ENCODE data around the gene TMEM63A.

The TMEM63A gene

GRCh38 chr1:225843426-225843795 is 38.8 kb downstream of the TMEM63A start:
- no peaks in the 10 kb centered on the region for H3K9me2 ChIP-seq (replicated peaks; ENCODE audit: insufficient read depth, low read length)
- H3K4me1 ChIP-seq (ENCODE audit: low read length) = peaks cover 18% of the 10 kb centered on the region
- no peak overlapping the region for H3K27ac ChIP-seq (ENCODE audit: low read length)
- H2AFZ ChIP-seq (ENCODE audit: low read length) = no peak overlapping the region
- 0 out of 2 replicates have a peak, but pooled peaks cover 3% of the 10 kb centered on the region for H3K79me2 ChIP-seq (ENCODE audit: low read length)
- no peak overlapping the region for H3K4me2 ChIP-seq (ENCODE audit: low read depth, low read length)
- H3F3A ChIP-seq (ENCODE audit: insufficient read depth, low read length) = peaks cover 20% of the 10 kb centered on the region
- DNase-seq = no peak
- no peaks in the 10 kb centered on the region for H3K27me3 ChIP-seq (replicated peaks; ENCODE audit: insufficient read depth, low read length)
- H3K9ac ChIP-seq (ENCODE audit: low read length) = no peak overlapping the region
- peaks cover 9% of the 10 kb centered on the region; the same call in 1 of the 2 replicates for H3K36me3 ChIP-seq (replicated peaks; ENCODE audit: insufficient read depth, low read length)
- H4K20me1 ChIP-seq (ENCODE audit: insufficient read depth, low read length) = no peaks in the 10 kb centered on the region
- H3K9me3 ChIP-seq (replicated peaks; ENCODE audit: insufficient read depth, low read length) = no peaks in the 10 kb centered on the region
- H3K4me3 ChIP-seq (ENCODE audit: low read length) = no peak overlapping the region
- TF ChIP-seq CTCF (IDR thresholded peaks at IDR 0.05; ENCODE audit: low read length) (no peak), EZH2 (optimal IDR thresholded peaks at IDR 0.05; ENCODE audit: low read depth, low read length) (no peak), EZH2phosphoT487 (IDR thresholded peaks at IDR 0.05; ENCODE audit: low read length) (no peak)

GRCh38 chr1:225842788-225843425 is 39.3 kb downstream of the TMEM63A start:
- TF ChIP-seq EZH2phosphoT487 (IDR thresholded peaks at IDR 0.05; ENCODE audit: low read length) (no peak), EZH2 (optimal IDR thresholded peaks at IDR 0.05; ENCODE audit: low read depth, low read length) (no peak), CTCF (IDR thresholded peaks at IDR 0.05; ENCODE audit: low read length) (no peak)
- no peak overlapping the region for H2AFZ ChIP-seq (ENCODE audit: low read length)
- peaks cover 15% of the 10 kb centered on the region for H3F3A ChIP-seq (ENCODE audit: insufficient read depth, low read length)
- peaks cover 9% of the 10 kb centered on the region; the same call in 1 of the 2 replicates for H3K36me3 ChIP-seq (replicated peaks; ENCODE audit: insufficient read depth, low read length)
- 0 out of 2 replicates have a peak, but pooled peaks cover 3% of the 10 kb centered on the region for H3K79me2 ChIP-seq (ENCODE audit: low read length)
- no peak overlapping the region for H3K9ac ChIP-seq (ENCODE audit: low read length)
- H3K9me2 ChIP-seq (replicated peaks; ENCODE audit: insufficient read depth, low read length) = no peaks in the 10 kb centered on the region
- H3K27me3 ChIP-seq (replicated peaks; ENCODE audit: insufficient read depth, low read length) = no peaks in the 10 kb centered on the region
- H4K20me1 ChIP-seq (ENCODE audit: insufficient read depth, low read length) = no peaks in the 10 kb centered on the region
- H3K4me2 ChIP-seq (ENCODE audit: low read depth, low read length) = no peak overlapping the region
- peaks cover 13% of the 10 kb centered on the region for H3K4me1 ChIP-seq (ENCODE audit: low read length)
- DNase-seq = no peak
- H3K9me3 ChIP-seq (replicated peaks; ENCODE audit: insufficient read depth, low read length) = no peaks in the 10 kb centered on the region
- H3K27ac ChIP-seq (ENCODE audit: low read length) = no peak overlapping the region
- no peak overlapping the region for H3K4me3 ChIP-seq (ENCODE audit: low read length)

- peaks cover 9% of the 10 kb centered on the region; the same call in 1 of the 2 replicates for H3K36me3 ChIP-seq (replicated peaks; ENCODE audit: insufficient read depth, low read length)
Observed at GRCh38 chr1:225842074-225842473, 40.1 kb downstream of the TMEM63A start.

More at GRCh38 chr1:225842074-225842473, 40.1 kb downstream of the TMEM63A start:
- H3K27me3 ChIP-seq (replicated peaks; ENCODE audit: insufficient read depth, low read length) = no peaks in the 10 kb centered on the region
- no peak overlapping the region for H2AFZ ChIP-seq (ENCODE audit: low read length)
- no peak for DNase-seq
- H4K20me1 ChIP-seq (ENCODE audit: insufficient read depth, low read length) = no peaks in the 10 kb centered on the region
- no peak overlapping the region for H3K9ac ChIP-seq (ENCODE audit: low read length)
- peaks cover 7% of the 10 kb centered on the region for H3F3A ChIP-seq (ENCODE audit: insufficient read depth, low read length)
- H3K4me3 ChIP-seq (ENCODE audit: low read length) = no peak overlapping the region
- no peak overlapping the region for H3K4me2 ChIP-seq (ENCODE audit: low read depth, low read length)
- TF ChIP-seq CTCF (IDR thresholded peaks at IDR 0.05; ENCODE audit: low read length) = no peak
- TF ChIP-seq EZH2phosphoT487 (IDR thresholded peaks at IDR 0.05; ENCODE audit: low read length) = no peak
- no peak for TF ChIP-seq EZH2 (optimal IDR thresholded peaks at IDR 0.05; ENCODE audit: low read depth, low read length)
- peaks cover 5% of the 10 kb centered on the region for H3K4me1 ChIP-seq (ENCODE audit: low read length)
- H3K27ac ChIP-seq (ENCODE audit: low read length) = no peak overlapping the region
- H3K79me2 ChIP-seq (ENCODE audit: low read length) = 0 out of 2 replicates have a peak, but pooled peaks cover 3% of the 10 kb centered on the region
- no peaks in the 10 kb centered on the region for H3K9me3 ChIP-seq (replicated peaks; ENCODE audit: insufficient read depth, low read length)
- H3K9me2 ChIP-seq (replicated peaks; ENCODE audit: insufficient read depth, low read length) = no peaks in the 10 kb centered on the region

Measured in MM.1S (cell line).